KOPT-K1 (cell line): Measurements from ENCODE around the gene PIP5K1C.
"Not testable (repeated sequence)": the region's sequence is repeated elsewhere in the genome, so short reads cannot be mapped to it uniquely, and the experiment has no call there.

Experiments used
- H3K27ac ChIP-seq: fragments of 200-600 bp; sonication (generic); 2 replicates; pipeline ENCODE4 v1.5.1; 2016; ENCODE audit warnings: antibody characterized with exemption, mild to moderate bottlenecking, low read depth, low read length; ENCODE audit not compliant: poor library complexity, severe bottlenecking
- H3K36me3 ChIP-seq: fragments of 200-600 bp; sonication (generic); 2 replicates; pipeline ENCODE4 v1.5.1; 2017; ENCODE audit warnings: antibody characterized with exemption, mild to moderate bottlenecking, low read length, moderate library complexity; ENCODE audit not compliant: insufficient read depth
- H3K9me3 ChIP-seq: fragments of 200-600 bp; sonication (generic); 2 replicates; pipeline ENCODE4 v1.5.1; 2017; ENCODE audit warnings: antibody characterized with exemption, low read length, mild to moderate bottlenecking; ENCODE audit not compliant: insufficient read depth, poor library complexity, severe bottlenecking

The PIP5K1C gene

DNA sequence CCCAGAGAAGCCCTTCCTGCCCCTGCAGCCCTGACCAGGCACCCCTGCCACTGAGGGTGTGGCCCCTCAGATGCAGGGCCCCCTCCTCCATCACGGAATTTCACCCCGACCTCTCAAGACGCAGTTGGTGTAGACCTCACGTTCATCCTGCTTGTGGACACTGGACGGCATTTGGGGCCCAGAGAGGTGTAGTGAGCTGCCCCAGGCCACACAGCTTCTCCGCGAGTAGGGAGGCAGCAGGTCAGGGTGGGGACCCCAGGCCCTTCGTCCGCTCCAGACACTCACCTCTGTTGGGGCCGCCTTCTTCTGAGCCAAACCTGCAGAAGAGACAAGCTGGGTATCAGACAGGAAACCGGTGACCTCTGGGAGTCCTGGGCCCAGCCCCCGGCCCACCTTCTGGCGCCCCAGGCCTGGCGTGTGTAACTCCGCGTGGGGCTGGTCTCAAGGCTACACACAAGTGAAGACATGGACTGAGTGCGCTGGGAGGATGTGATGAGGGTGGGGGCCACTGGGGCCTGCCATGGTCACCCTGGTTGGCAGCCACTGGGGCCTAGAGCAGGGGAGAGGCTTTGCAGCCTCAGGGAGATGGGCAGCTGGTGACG is 33.1 kb downstream of the PIP5K1C start:
- Histone ChIP-seq H3K27ac (no peak overlapping the region), H3K9me3 (no peaks in the 10 kb centered on the region), H3K36me3 (peaks cover 4% of the 10 kb centered on the region; the same call in 1 of the 2 replicates)

DNA sequence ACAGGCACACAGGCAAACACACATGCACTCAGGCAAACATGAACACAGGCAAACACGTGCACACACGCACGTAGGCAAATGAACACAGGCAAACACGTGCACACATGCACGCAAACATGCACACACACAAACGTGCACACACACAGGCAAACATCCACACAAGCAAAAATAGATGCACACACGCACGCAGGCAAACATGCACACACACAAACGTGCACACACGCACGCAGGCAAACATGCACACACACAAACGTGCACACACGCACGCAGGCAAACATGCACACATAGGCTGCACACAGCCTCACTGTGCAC is 33.8 kb downstream of the PIP5K1C start:
- H3K36me3 ChIP-seq, H3K9me3 ChIP-seq, H3K27ac ChIP-seq: not testable (repeated sequence)

DNA sequence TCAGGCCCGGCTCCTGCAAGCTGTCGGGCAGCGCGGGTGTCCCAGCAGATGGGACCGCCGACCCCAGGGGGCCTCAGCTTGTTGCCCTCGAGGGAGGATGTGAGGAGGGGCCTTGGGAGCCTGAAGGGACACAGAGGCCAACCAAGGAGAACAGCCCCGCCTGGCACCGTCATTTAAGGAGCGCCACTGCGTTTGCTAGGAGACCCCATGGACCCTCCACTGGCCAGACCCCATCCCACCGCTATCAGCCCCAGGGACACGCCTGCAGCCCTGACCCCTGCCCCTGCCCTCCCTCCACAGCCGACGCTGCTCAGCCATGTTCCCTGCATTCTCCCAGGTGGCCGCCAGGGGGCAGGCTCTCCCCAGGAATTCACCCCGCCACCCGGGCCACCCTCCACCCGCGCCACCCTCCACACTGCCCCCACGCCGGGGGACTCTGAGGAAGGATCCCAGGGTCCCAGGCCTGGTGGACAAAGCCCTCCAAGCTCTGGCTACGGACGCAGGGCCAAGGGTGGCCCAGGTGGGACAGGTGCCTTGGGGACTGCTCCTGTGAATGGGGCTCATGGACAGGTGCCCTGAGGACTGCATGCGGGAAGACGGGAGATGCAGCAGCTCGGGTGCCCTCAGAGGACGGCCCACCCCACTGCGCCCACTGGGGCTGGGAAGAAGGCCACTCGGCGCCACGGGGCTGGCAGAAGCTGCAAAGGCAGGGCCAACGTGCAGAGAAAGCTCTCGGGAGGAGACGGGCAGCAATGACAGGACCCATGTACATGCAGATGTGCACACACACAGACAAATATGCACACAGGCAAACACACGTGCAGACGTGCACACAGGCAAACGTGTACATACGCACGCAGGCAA is 34.4 kb downstream of the PIP5K1C start:
- H3K36me3 ChIP-seq = peaks cover 11% of the 10 kb centered on the region; the same call in 1 of the 2 replicates
- H3K27ac ChIP-seq = no peak overlapping the region
- H3K9me3 ChIP-seq = no peaks in the 10 kb centered on the region

DNA sequence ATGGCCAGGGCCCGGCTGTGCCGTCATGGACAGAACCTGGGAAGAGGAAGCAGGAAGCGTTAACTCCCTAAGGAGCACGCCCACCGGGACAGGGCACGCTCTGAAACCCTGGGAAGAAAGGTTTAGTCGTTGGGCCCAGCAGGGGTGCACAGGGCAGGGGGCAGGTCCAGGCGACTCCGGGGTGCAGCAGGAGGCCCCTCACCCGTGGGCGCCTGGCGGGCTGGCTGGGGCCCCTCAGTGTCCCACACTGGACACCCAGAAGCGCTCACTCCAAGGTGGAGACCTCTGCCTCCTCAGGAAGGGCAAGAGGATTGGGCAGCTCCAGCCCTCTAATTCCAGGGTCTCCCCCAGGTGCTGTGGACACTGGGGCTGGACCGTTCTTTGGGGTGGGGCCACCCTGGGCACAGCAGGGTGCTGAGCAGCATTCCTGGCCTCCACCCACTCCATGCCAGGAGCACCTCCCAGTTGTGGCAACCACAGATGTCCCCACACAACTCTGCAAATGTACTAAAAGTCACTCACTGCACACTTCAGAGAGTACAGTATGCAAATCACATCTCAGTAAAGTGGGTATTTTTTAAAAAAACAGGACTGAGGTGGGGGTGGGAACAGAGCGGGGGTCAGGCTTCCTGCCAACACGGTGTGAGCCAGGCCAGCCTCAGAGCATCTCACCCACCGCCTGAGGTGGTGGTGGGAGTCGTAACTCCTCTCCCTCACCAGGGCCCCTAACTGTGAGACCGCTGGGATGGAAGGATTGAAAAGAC is 35.2 kb downstream of the PIP5K1C start:
- Histone ChIP-seq H3K36me3 (peaks cover 11% of the 10 kb centered on the region; the same call in 1 of the 2 replicates), H3K9me3 (no peaks in the 10 kb centered on the region), H3K27ac (no peak overlapping the region)

DNA sequence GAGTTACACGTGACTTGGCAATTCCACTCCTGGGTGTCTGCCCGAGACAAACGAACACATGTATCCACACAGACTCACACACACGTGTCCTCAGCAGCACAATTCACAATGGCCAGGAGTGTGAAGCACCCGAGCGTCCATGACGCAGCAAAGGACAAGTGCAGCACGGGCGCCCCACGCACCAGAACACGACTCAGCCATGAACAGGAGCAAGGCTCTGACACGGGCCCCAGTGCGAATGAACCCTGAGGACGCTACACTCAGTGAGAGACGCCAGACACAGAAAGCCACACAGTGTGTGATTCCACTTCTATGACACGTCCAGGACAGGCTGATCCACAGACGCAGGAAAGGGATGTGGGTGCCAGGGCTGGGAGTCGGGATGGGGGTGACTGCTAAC is 36.4 kb downstream of the PIP5K1C start:
- Histone ChIP-seq H3K36me3 (peaks cover 11% of the 10 kb centered on the region; the same call in 1 of the 2 replicates), H3K9me3 (no peaks in the 10 kb centered on the region), H3K27ac (no peak overlapping the region)

DNA sequence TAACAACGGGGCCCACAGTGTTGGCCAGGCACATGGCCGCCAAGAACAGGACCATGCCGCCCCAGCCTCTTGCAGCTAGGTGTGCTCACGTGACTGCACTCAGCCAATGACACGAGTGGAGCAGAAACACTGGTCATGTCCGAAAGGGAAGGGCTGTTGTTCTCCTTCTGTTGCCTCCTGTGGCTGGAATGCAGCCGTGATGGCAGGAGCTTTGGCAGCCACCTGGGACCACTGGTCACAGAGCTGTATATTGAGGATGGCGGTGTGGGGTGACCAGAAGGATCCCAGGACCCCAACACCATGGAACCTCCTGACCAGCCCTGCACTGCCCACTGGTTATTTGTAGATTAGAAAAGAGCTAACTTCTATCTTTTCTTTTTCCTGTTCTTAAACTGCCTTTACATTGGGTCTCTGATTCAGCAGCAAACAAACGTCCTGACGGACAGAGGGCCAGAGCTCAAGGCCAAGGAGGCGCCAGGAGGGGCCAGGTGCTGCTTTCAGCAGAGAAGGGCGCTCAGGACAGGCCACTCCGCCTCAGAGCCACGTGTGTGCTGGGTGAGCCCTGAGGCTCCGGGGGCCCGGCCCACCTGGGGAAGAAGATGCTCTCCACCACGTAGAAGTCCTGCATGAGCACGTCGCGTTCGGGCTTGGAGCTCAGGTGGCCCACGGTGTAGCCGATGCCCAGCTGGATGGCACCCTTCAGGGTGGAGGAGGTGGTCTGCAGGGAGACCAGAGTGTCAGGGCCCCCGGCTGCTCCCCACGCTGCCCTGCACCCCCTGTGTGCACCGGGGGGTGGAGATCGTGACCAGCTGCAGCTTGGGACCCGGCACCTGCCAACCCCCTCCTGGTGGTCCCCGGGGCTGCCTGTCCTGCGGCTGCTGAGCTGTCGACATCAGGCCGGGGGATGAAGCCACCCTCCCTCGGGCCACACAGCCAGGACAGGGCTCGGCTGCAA is 38.7 kb downstream of the PIP5K1C start:
- H3K36me3 ChIP-seq = peaks cover 16% of the 10 kb centered on the region; the same call in 1 of the 2 replicates
- no peaks in the 10 kb centered on the region for H3K9me3 ChIP-seq
- no peak overlapping the region for H3K27ac ChIP-seq

DNA sequence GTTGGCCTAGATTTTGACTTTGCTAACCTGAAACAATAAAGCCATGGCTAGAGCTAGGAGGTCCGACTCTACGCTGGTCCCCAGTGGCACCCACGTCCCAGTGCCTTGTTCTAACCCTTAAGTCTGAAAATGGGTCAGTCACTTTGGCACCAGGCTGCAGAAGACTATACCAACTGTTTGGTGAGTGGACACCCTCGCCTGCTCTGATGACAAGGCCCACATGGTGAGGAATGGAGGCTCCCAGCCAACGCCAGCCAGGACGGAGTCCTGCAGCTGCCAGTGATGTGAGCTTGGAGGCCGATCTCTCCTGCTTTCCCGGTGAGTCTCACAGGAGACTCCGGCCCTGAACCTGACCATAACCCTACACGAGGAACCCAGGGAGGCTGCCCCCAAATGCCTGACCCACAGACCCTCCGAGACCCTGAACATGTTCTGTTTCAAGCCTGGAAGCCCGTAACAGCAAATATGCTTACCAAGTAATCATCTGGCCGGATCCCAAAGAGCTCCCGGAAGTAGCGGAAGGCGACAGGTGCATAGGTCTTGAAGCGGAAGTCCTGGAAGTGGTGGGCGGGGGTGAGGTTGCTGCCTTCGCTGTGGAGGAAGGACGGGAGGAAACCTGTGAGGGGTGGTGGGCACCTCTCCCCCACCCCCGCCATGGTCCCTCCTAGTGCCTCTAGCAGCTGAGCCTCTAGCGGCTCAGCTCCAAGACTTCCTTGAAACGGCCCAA is 39.6 kb downstream of the PIP5K1C start:
- Histone ChIP-seq H3K9me3 (no peaks in the 10 kb centered on the region), H3K36me3 (peaks cover 23% of the 10 kb centered on the region; the same call in 1 of the 2 replicates), H3K27ac (no peak overlapping the region)

DNA sequence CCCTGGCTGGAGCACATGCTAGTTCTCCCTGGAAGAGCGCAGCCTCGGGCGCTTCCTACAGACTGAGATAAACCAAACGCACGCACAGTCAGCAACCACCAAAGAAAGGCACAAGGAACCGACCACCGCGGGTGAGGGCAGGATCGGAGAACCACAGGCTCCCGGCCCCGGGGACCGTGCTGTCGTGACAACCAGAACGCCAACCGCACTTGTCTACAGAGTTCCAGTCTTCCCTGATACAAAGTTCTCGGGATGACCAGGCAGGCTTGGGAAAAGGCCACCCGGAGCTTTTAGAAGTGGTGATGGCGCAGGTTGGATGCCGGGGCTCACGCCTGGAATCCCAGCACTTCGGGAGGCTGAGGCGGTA is 40.5 kb downstream of the PIP5K1C start:
- H3K9me3 ChIP-seq = no peaks in the 10 kb centered on the region
- peaks cover 23% of the 10 kb centered on the region; the same call in 1 of the 2 replicates for H3K36me3 ChIP-seq
- no peak overlapping the region for H3K27ac ChIP-seq

DNA sequence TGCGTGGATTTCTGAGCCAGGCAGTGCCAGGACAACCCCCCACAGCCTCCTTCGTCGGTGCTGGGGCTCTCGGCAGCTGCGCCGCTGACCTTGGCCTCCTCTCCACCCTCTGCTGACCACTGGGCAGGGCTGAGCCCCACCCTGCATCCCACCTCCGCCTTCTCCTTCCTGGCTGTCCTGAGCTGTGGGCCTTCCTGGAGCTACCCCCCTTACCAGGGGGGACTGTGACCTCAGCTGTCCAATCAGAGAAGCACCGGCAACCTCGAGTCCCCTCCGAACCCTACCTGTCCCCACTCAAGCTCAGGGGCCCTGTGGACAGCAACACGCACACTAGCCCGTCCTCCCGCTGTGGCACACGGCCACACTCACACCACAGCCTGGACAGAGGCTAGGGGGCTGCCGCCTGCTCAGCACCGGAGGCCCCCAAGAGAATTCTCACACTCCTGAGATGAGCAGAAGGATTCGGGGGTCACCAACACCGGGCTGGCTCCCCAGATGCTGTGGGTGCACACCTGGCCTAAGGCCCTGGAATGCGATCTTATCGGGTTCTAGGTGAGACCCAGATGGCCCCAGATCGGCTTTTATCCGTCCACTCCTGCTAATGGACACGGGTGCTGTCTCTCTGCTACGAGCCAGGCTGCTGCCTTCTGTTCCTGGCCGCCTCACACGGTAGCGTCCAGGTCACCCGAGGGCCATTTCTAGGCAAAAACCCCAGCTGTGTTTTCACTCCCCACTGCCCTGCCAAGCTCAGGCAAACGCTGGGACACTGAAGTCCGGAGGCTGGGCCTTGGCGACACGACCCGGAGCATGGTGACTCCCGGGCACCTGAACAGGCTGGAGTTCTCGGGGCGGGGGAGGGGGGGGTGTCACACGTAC is 41.2 kb downstream of the PIP5K1C start:
- Histone ChIP-seq H3K36me3 (peaks cover 23% of the 10 kb centered on the region; the same call in 1 of the 2 replicates), H3K9me3 (no peaks in the 10 kb centered on the region), H3K27ac (no peak overlapping the region)

DNA sequence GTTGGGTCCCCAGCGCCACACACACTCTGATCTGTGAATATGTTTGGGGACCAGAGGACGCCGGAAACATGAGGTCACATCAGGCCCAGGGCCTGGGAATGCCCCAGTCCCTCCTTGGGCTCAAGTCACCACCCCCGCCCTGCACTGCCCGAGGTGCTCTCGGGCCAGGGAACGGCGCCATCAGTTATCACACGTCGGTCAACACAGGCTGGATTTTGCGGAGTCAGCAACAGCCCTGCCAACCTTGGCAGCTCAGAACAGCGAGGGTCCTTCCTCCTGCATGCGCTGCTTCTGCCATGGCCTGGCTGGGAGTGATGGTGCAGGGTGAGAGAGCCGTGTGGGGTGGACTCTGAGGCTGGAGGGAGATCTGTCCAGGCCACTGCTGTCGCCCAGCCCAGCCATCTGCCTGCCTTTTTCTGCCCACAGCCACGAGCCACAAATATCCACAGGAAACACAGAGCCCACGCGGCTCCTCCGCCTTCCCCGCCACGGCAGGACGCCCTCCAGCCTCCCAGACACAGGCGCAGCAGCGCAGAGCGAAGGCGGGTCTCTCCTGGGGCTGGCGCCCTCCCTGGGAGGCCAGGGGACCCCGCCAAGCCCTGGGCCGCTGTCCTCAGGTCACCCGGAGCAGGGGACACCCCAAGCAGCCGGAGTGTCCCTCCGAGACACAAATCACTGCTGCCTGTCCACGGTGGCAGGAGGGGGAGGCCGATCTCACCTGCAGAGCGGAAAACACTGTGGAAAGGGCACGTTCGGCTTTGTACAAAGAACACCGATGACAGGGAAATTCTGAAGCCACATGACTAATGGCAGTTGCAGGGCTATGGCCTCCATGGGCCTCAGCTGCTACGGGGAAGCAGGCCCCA is 42.0 kb downstream of the PIP5K1C start:
- peaks cover 19% of the 10 kb centered on the region; the same call in 1 of the 2 replicates for H3K36me3 ChIP-seq
- H3K27ac ChIP-seq = no peak overlapping the region
- no peaks in the 10 kb centered on the region for H3K9me3 ChIP-seq

DNA sequence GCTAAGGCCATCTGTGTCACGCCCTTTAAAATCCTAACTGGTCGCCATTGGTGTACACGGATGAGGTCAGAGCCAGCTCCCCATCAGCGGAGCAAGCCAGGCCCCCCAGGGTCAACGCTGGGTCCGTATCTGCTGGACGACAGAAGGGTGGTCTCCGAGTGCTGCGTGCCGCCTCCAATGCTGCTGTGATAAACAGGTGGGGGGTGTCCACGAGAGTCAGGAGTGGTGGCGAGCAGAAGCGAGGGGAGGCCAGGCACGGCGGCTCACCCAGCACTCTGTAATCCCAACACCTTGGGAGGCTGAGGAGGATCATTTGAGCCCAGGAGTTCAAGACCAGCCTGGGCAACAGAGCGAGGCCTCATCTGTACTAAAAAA is 42.9 kb downstream of the PIP5K1C start:
- peaks cover 26% of the 10 kb centered on the region; the same call in 1 of the 2 replicates for H3K36me3 ChIP-seq
- H3K27ac ChIP-seq = no peak overlapping the region
- no peaks in the 10 kb centered on the region for H3K9me3 ChIP-seq

DNA sequence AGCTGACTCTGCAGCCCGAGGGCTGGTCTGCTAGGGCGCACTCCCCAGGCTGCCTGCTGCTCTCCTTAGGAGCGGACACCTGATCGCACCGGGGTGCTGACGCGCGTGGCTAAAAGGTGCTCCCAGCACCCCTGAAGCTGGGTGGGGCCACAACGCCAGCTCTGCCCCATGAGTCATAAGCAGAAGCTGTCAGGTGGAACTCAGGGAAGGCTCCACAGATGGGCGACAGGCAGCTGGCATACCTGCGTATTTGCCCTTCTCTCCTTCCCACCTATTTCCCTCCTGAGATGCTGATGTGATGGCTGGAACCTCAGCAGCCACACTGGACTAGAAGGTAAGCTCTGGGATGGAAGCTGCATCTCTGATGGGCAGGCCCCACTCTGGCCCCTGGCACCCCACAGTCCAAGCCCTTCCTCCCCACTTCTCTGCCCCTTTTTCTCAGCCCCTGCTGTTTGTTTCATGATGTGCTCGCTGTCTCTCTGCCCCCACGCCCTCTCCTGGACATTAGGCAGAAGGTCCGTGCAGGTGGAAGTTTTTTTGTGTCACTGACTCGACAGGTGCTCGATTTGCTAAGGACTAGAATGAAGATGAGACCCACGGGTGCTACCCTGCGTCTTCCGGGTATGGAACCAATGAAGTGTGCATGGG is 43.4 kb downstream of the PIP5K1C start:
- Histone ChIP-seq H3K36me3 (peaks cover 26% of the 10 kb centered on the region; the same call in 1 of the 2 replicates), H3K27ac (no peak overlapping the region)

More for the DNA sequence above, 43.4 kb downstream of the PIP5K1C start:
- no peaks in the 10 kb centered on the region for H3K9me3 ChIP-seq
